ENCODE results near the gene PDGFRB. TPM values are rescaled to one million over a fixed set of nuclear protein-coding genes. Genes with fewer than 3 reads are reported as not detected.
A peak's percentile ranks its signal among the peaks of the same experiment; 100 is the strongest.

The PDGFRB gene
- total and polyA plus RNA-seq, 9 of the 15 experiments (the other 6 are each of a cell fraction or from before 2014, with no cell fraction given), result 0.01 to 1.5 (median 0.09) TPM; not detected in 3

- TF ChIP-seq ZNF395 (CRISPR knock-in tag; IDR thresholded peaks at IDR 0.05) (no peak), KHSRP (IDR thresholded peaks at IDR 0.05) (no peak), RNF2 (IDR thresholded peaks at IDR 0.05) (no peak), RAD21 (CRISPR knock-in tag; conservative IDR thresholded peaks at IDR 0.05 in 1 of 2, IDR thresholded peaks at IDR 0.05 in 1 of 2) (peak; percentile 47 to 57; a peak in 3 of 4 replicates), ZNF3 (CRISPR knock-in tag; IDR thresholded peaks at IDR 0.05) (no peak), NKRF (IDR thresholded peaks at IDR 0.05; ENCODE audit: borderline replicate concordance) (no peak), GABPB2 (CRISPR knock-in tag; conservative IDR thresholded peaks at IDR 0.05) (no peak), ELK3 (CRISPR knock-in tag; IDR thresholded peaks at IDR 0.05) (no peak), ZBTB9 (CRISPR knock-in tag; IDR thresholded peaks at IDR 0.05) (no peak), ZNF324 (CRISPR knock-in tag; IDR thresholded peaks at IDR 0.05) (no peak), CHD2 (IDR thresholded peaks at IDR 0.05; ENCODE audit: low read depth, low read length) (no peak), RERE (CRISPR knock-in tag; IDR thresholded peaks at IDR 0.05; ENCODE audit: borderline replicate concordance) (no peak), THAP7 (CRISPR knock-in tag; IDR thresholded peaks at IDR 0.05) (no peak), ZFP36 (IDR thresholded peaks at IDR 0.05; ENCODE audit: low read depth, low read length, partially characterized antibody) (no peak), SMAD3 (CRISPR knock-in tag; conservative IDR thresholded peaks at IDR 0.05) (no peak)
Measured at GRCh38 chr5:150175536-150175935, 19.9 kb upstream of the PDGFRB start (continued).
